GM23248 (cell line): Measurements from ENCODE around the gene SERPINH1.

ENCODE experiments used
- EZH2 ChIP-seq: fragments of 200-600 bp; sonication (generic); IDR thresholded peaks from 2 replicates; pipeline ENCODE4 v1.6.1; 2018; ENCODE audit warnings: antibody characterized with exemption, mild to moderate bottlenecking; ENCODE audit not compliant: insufficient read depth, poor library complexity, severe bottlenecking
- EZH2phosphoT487 ChIP-seq: fragments of 200-600 bp; sonication (generic); IDR thresholded peaks from 2 replicates; pipeline ENCODE4 v1.6.1; 2018; ENCODE audit warnings: antibody characterized with exemption, moderate library complexity, mild to moderate bottlenecking, low read depth; ENCODE audit not compliant: insufficient read depth

GRCh38 chr11:75554258-75555022 lies 7.6 kb upstream of the SERPINH1 start:
- TF ChIP-seq EZH2: no peak
- no peak for TF ChIP-seq EZH2phosphoT487
